GM12875 (cell line): ENCODE data around the gene ARHGEF16.

Experiments used
- H3K4me3 ChIP-seq: one replicate; pipeline ENCODE4 v1.5.1; 2011; ENCODE audit warnings: low read depth, low read length, control low read depth
- CTCF ChIP-seq: IDR thresholded peaks from 2 replicates; pipeline ENCODE4 v1.5.1; 2011; ENCODE audit warnings: low read depth, mild to moderate bottlenecking, control low read depth, inconsistent platforms, low read length, moderate library complexity, borderline replicate concordance; ENCODE audit not compliant: insufficient read depth

Gene ARHGEF16

GRCh38 chr1:3453203-3453761, 1.2 kb upstream of the ARHGEF16 start:
- H3K4me3 ChIP-seq = no peak overlapping the region
- TF ChIP-seq CTCF = peak; percentile 95

GRCh38 chr1:3454811-3455618, 550 bp downstream of the ARHGEF16 start:
- H3K4me3 ChIP-seq = no peak overlapping the region
- TF ChIP-seq CTCF = no peak

- H3K4me3 ChIP-seq = no peak overlapping the region
- TF ChIP-seq CTCF = no peak
Observed at GRCh38 chr1:3455670-3456448, 1.4 kb downstream of the ARHGEF16 start.

GRCh38 chr1:3456449-3456963, 2.0 kb downstream of the ARHGEF16 start:
- no peak overlapping the region for H3K4me3 ChIP-seq
- no peak for TF ChIP-seq CTCF

GRCh38 chr1:3456964-3457909, 2.8 kb downstream of the ARHGEF16 start:
- no peak for TF ChIP-seq CTCF
- no peak overlapping the region for H3K4me3 ChIP-seq
